HEK293T (cell line): ENCODE results near the gene NIPAL1.

ENCODE experiments used
- CTCF ChIA-PET: fragments of 350-600 bp; formaldehyde crosslinking; extraction: SDS; loops from one replicate; lab custom pipeline; 2021; ENCODE audit warnings: antibody characterized with exemption, inconsistent platforms; lab: Yijun Ruan, JAX
- POLR2A ChIA-PET: fragments of 350-600 bp; formaldehyde crosslinking; extraction: SDS; loops from one replicate; lab custom pipeline; 2020; ENCODE audit warnings: antibody characterized with exemption, inconsistent platforms; lab: Yijun Ruan, JAX
- DNase-seq: peaks from one replicate; pipeline ENCODE4 v3.0.0; 2012; ENCODE audit warnings: mixed read lengths; ENCODE audit errors: extremely low spot score
- ARNT ChIP-seq: fragments of 450-650 bp; IDR thresholded peaks from 2 replicates; pipeline ENCODE4 v1.6.1; 2017; ENCODE audit warnings: mild to moderate bottlenecking
- BHLHE40 ChIP-seq: fragments of 450-650 bp; IDR thresholded peaks from 2 replicates; pipeline ENCODE4 v1.6.1; 2016; ENCODE audit warnings: mild to moderate bottlenecking, moderate library complexity, borderline replicate concordance
- CTBP1 ChIP-seq: fragments of 450-650 bp; IDR thresholded peaks from 2 replicates; pipeline ENCODE4 v1.6.1; 2016; ENCODE audit warnings: borderline replicate concordance
- ELF4 ChIP-seq: fragments of 450-650 bp; IDR thresholded peaks from 2 replicates; pipeline ENCODE4 v1.6.1; 2017; ENCODE audit warnings: antibody characterized with exemption
- FOXA1 ChIP-seq: fragments of 450-650 bp; IDR thresholded peaks from 2 replicates; pipeline ENCODE4 v1.6.1; 2016; ENCODE audit warnings: mild to moderate bottlenecking
- FOXK2 ChIP-seq: fragments of 450-650 bp; IDR thresholded peaks from 2 replicates; pipeline ENCODE4 v1.6.1; 2016; ENCODE audit warnings: mild to moderate bottlenecking
- FOXM1 ChIP-seq: fragments of 450-650 bp; IDR thresholded peaks from 2 replicates; pipeline ENCODE4 v1.6.1; 2017; ENCODE audit warnings: mild to moderate bottlenecking, borderline replicate concordance
- HDGF ChIP-seq: fragments of 450-650 bp; IDR thresholded peaks from 2 replicates; pipeline ENCODE4 v1.6.1; 2017; ENCODE audit warnings: antibody characterized with exemption, borderline replicate concordance
- L3MBTL2 ChIP-seq: fragments of 450-650 bp; conservative IDR thresholded peaks from 2 replicates; pipeline ENCODE4 v1.6.1; 2016; ENCODE audit warnings: mild to moderate bottlenecking
- LEF1 ChIP-seq: fragments of 450-650 bp; IDR thresholded peaks from 2 replicates; pipeline ENCODE4 v1.6.1; 2017; ENCODE audit warnings: mild to moderate bottlenecking, borderline replicate concordance
- NFRKB ChIP-seq: fragments of 450-650 bp; IDR thresholded peaks from 2 replicates; pipeline ENCODE4 v1.6.1; 2016; ENCODE audit warnings: mild to moderate bottlenecking, moderate library complexity
- SP1 ChIP-seq: fragments of 450-650 bp; IDR thresholded peaks from 2 replicates; pipeline ENCODE4 v1.6.1; 2017
- SUZ12 ChIP-seq: fragments of 450-650 bp; IDR thresholded peaks from 2 replicates; pipeline ENCODE4 v1.6.1; 2016; ENCODE audit warnings: mild to moderate bottlenecking
- TARDBP ChIP-seq: fragments of 450-650 bp; IDR thresholded peaks from 2 replicates; pipeline ENCODE4 v1.6.1; 2016
- ZNF384 ChIP-seq: fragments of 450-650 bp; IDR thresholded peaks from 2 replicates; pipeline ENCODE4 v1.6.1; 2016
- TF ChIP-seq, protein P1 (sequence below): fragments of 450-650 bp; IDR thresholded peaks from 2 replicates; pipeline ENCODE4 v1.6.1; 2016

NIPAL1 gene

DNA sequence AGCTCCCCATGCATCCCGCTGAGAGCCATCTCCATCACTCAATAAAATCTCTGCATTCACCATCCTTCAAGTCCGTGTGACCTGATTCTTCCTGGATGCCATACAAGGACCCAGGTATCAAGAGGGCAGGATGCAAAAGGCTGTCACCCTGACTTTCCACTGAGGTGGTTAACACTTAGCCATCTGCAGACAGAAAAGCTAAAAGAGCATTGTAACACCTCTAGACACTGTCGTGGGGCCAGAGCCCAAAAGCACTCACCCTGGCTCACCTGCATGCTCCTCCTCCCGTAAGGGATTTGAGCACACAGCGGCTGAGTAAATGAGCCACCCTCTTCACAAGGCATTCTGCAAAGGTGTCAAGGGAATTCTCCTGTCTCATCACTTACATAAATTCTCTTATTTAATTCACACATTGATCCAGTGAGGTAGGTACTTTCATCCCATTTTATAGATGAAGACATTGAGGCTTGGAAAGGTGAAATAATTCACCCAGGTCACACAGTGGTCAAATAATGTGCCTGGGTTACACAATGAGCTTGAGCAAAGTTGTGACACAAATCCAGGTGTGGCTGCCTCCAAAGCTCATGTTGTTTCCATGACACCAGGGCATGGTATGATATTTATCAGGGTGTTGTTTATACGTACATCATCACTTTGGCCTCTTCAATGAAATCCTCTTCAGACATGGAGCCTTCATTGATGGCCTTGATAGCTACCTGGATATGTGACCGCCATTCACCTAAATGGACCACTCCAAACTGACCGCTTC lies 69.4 kb downstream of the NIPAL1 start:
- TF ChIP-seq TARDBP: no peak
- TF ChIP-seq, protein P1, sequence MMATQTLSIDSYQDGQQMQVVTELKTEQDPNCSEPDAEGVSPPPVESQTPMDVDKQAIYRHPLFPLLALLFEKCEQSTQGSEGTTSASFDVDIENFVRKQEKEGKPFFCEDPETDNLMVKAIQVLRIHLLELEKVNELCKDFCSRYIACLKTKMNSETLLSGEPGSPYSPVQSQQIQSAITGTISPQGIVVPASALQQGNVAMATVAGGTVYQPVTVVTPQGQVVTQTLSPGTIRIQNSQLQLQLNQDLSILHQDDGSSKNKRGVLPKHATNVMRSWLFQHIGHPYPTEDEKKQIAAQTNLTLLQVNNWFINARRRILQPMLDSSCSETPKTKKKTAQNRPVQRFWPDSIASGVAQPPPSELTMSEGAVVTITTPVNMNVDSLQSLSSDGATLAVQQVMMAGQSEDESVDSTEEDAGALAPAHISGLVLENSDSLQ: no peak
- TF ChIP-seq L3MBTL2: no peak
- TF ChIP-seq ELF4: no peak
- TF ChIP-seq FOXM1: no peak
- no peak for TF ChIP-seq ZNF384
- TF ChIP-seq BHLHE40: no peak
- TF ChIP-seq SUZ12: no peak
- TF ChIP-seq ARNT: no peak
- no peak for TF ChIP-seq SP1
- no peak for TF ChIP-seq FOXK2
- no peak for TF ChIP-seq HDGF
- TF ChIP-seq FOXA1: no peak
- TF ChIP-seq CTBP1: no peak
- no peak for TF ChIP-seq NFRKB
- TF ChIP-seq LEF1: no peak
- DNase-seq: no peak
- ChIA-PET CTCF (interaction anchor here (0.6 kb wide), 1 partner anchor 19 kb away, joined by 3 read pairs; no protein-coding TSS in a partner anchor), POLR2A (no interaction called here)
